GM12873 (cell line): ENCODE data around the gene RBM41.

Source experiments
- CTCF ChIP-seq: IDR thresholded peaks from 2 replicates; pipeline ENCODE4 v1.5.1; 2012; ENCODE audit warnings: low read depth, mild to moderate bottlenecking, moderate library complexity, low read length, control low read depth; ENCODE audit not compliant: insufficient read depth; ENCODE audit errors: missing control alignments

Gene RBM41

GRCh38 chrX:107050195-107050709, 68.4 kb downstream of the RBM41 start:
- TF ChIP-seq CTCF, result no peak

GRCh38 chrX:107047622-107048021, 71.0 kb downstream of the RBM41 start:
- TF ChIP-seq CTCF, result no peak

- TF ChIP-seq CTCF, result no peak
Measured at GRCh38 chrX:107029752-107030151, 88.9 kb downstream of the RBM41 start.

GRCh38 chrX:107025545-107025944, 93.1 kb downstream of the RBM41 start:
- peak; percentile 60 for TF ChIP-seq CTCF

- no peak for TF ChIP-seq CTCF
Measured at GRCh38 chrX:107014936-107015335, 103.7 kb downstream of the RBM41 start.
